PC-3 (cell line): ENCODE results near the gene SENP3. TPM values are rescaled to one million over a fixed set of nuclear protein-coding genes. Genes with fewer than 3 reads are reported as not detected.

Source experiments
- ATAC-seq: fragments of 200-7000 bp; cut with Tn5 transposase; 2 replicates; pipeline ENCODE4 v1.9.1; 2020; ENCODE audit warnings: mild to moderate bottlenecking, moderate library complexity
- BruUV-seq: library from RNA; stranded (reverse); fragments of 400-500 nt; replicated peaks from 2 replicates; lab custom pipeline; 2021; lab: Mats Ljungman, UMichigan
- CTCF ChIA-PET: fragments of 300-600 bp; sonication (Branson Sonifier 250); formaldehyde crosslinking; loops from one replicate; lab custom pipeline; 2022; ENCODE audit warnings: antibody characterized with exemption; lab: Charles Lee
- POLR2A ChIA-PET: fragments of 300-600 bp; sonication (Branson Sonifier 250); formaldehyde crosslinking; loops from one replicate; lab custom pipeline; 2022; ENCODE audit warnings: antibody characterized with exemption; ENCODE audit not compliant: unreplicated experiment; lab: Charles Lee
- DNase-seq: peaks from one replicate; pipeline ENCODE4 v3.0.0-alpha.2; 2015
- H2AFZ ChIP-seq: fragments of 300-600 bp; sonication (generic); 2 replicates; pipeline ENCODE4 v1.6.0; 2016; ENCODE audit warnings: antibody characterized with exemption, low read length
- H3F3A ChIP-seq: fragments of 300-600 bp; sonication (generic); one replicate; pipeline ENCODE4 v1.6.0; 2017; ENCODE audit warnings: antibody characterized with exemption, low read length, control low read depth, mild to moderate bottlenecking; ENCODE audit not compliant: unreplicated experiment
- H3K27ac ChIP-seq: fragments of 300-600 bp; sonication (generic); 2 replicates; pipeline ENCODE4 v1.5.1; 2016; ENCODE audit warnings: mild to moderate bottlenecking, low read length
- H3K27me3 ChIP-seq: fragments of 300-600 bp; sonication (generic); 2 replicates; pipeline ENCODE4 v1.6.1; 2016; ENCODE audit warnings: low read length, mixed read lengths
- H3K36me3 ChIP-seq: fragments of 300-600 bp; sonication (generic); 2 replicates; pipeline ENCODE4 v1.6.1; 2016; ENCODE audit warnings: low read depth, mixed run types, low read length, mixed read lengths
- H3K4me1 ChIP-seq: fragments of 300-600 bp; sonication (generic); 2 replicates; pipeline ENCODE4 v1.5.1; 2016; ENCODE audit warnings: low read length; ENCODE audit not compliant: insufficient read depth
- H3K4me2 ChIP-seq: fragments of 300-600 bp; sonication (generic); 2 replicates; pipeline ENCODE4 v1.6.0; 2016; ENCODE audit warnings: low read length
- H3K4me3 ChIP-seq: fragments of 300-600 bp; sonication (generic); 2 replicates; pipeline ENCODE4 v1.5.1; 2016; ENCODE audit warnings: mild to moderate bottlenecking, low read length, mixed read lengths
- H3K79me2 ChIP-seq: fragments of 300-600 bp; sonication (generic); 2 replicates; pipeline ENCODE4 v1.6.1; 2017; ENCODE audit warnings: low read length, mixed read lengths
- H3K9ac ChIP-seq: fragments of 300-600 bp; sonication (generic); 2 replicates; pipeline ENCODE4 v1.6.0; 2016; ENCODE audit warnings: mild to moderate bottlenecking, low read length
- H3K9me2 ChIP-seq: fragments of 300-600 bp; sonication (generic); replicated peaks from 2 replicates; pipeline ENCODE4 v1.6.1; 2016; ENCODE audit warnings: mixed run types, low read length, mixed read lengths
- H3K9me3 ChIP-seq: fragments of 300-600 bp; sonication (generic); 2 replicates; pipeline ENCODE4 v1.6.1; 2016; ENCODE audit warnings: low read length, mixed read lengths
- H4K20me1 ChIP-seq: fragments of 300-600 bp; sonication (generic); 2 replicates; pipeline ENCODE4 v1.6.1; 2016; ENCODE audit warnings: low read length, mixed read lengths
- EZH2 ChIP-seq: fragments of 300-600 bp; sonication (generic); IDR thresholded peaks from one replicate; pipeline ENCODE4 v1.6.1; 2017; ENCODE audit warnings: antibody characterized with exemption, mild to moderate bottlenecking, low read length; ENCODE audit not compliant: unreplicated experiment
- EZH2phosphoT487 ChIP-seq: fragments of 300-600 bp; sonication (generic); IDR thresholded peaks from 2 replicates; pipeline ENCODE4 v1.6.1; 2018; ENCODE audit warnings: mild to moderate bottlenecking, antibody characterized with exemption, low read length, borderline replicate concordance
- intact Hi-C: fragments of 100-400 bp; cut with micrococcal nuclease; formaldehyde crosslinking; loops from 2 replicates; pipeline ENCODE4 v1.9.0; 2023
- total RNA-seq: library from RNA; depleted of rRNA; stranded (reverse); fragments of >200 nt; gene quantifications from 2 replicates; pipeline ENCODE4 v1.2.3, GENCODE V29; 2014
- TF ChIP-seq, protein P1 (sequence below): fragments of 300-600 bp; sonication (generic); conservative IDR thresholded peaks from 2 replicates; pipeline ENCODE4 v1.5.1; 2017; ENCODE audit warnings: antibody characterized with exemption, low read depth, mild to moderate bottlenecking, low read length

Gene SENP3
- total RNA-seq, 1 experiment from 2014 or later = 82.8 TPM

DNA sequence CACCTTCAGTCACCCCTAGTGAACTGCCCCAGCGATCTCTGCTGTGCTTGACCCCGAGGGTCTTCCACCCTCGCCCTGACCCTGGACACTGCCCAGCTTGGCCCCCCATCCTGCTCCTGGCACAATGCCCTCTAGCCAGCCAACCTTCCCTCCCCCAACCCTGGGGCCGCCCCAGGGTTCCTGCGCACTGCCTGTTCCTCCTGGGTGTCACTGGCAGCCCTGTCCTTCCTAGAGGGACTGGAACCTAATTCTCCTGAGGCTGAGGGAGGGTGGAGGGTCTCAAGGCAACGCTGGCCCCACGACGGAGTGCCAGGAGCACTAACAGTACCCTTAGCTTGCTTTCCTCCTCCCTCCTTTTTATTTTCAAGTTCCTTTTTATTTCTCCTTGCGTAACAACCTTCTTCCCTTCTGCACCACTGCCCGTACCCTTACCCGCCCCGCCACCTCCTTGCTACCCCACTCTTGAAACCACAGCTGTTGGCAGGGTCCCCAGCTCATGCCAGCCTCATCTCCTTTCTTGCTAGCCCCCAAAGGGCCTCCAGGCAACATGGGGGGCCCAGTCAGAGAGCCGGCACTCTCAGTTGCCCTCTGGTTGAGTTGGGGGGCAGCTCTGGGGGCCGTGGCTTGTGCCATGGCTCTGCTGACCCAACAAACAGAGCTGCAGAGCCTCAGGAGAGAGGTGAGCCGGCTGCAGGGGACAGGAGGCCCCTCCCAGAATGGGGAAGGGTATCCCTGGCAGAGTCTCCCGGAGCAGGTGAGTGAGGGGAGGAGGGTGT is 3.0 kb upstream of the SENP3 start, which contains the start of gene TNFSF13:
TSS of gene TNFSF13 (plus strand) at position 207 of the 776 bp plus-strand sequence. CDS start at position 497, 290 bp downstream.
- H3K79me2 ChIP-seq = peaks cover 19% of the 10 kb centered on the region
- peak within 1 kb of the TSS; percentile 65 for H3K27ac ChIP-seq
- TF ChIP-seq EZH2 = no peak
- TF ChIP-seq EZH2phosphoT487 = no peak
- TF ChIP-seq, protein P1, sequence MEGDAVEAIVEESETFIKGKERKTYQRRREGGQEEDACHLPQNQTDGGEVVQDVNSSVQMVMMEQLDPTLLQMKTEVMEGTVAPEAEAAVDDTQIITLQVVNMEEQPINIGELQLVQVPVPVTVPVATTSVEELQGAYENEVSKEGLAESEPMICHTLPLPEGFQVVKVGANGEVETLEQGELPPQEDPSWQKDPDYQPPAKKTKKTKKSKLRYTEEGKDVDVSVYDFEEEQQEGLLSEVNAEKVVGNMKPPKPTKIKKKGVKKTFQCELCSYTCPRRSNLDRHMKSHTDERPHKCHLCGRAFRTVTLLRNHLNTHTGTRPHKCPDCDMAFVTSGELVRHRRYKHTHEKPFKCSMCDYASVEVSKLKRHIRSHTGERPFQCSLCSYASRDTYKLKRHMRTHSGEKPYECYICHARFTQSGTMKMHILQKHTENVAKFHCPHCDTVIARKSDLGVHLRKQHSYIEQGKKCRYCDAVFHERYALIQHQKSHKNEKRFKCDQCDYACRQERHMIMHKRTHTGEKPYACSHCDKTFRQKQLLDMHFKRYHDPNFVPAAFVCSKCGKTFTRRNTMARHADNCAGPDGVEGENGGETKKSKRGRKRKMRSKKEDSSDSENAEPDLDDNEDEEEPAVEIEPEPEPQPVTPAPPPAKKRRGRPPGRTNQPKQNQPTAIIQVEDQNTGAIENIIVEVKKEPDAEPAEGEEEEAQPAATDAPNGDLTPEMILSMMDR = no peak
- no peaks in the 10 kb centered on the region for H4K20me1 ChIP-seq
- intact Hi-C loops = no loop called here
- POLR2A ChIA-PET = no interaction called here
- no peaks in the 10 kb centered on the region for H3K9me2 ChIP-seq
- CTCF ChIA-PET = no interaction called here
- H3K4me3 ChIP-seq = peak within 1 kb of the TSS; percentile 60
- no peaks in the 10 kb centered on the region for H3K36me3 ChIP-seq
- no peaks in the 10 kb centered on the region for H3K9me3 ChIP-seq
- peak within 1 kb of the TSS; percentile 100 for H3K4me2 ChIP-seq
- H3K9ac ChIP-seq = peak within 1 kb of the TSS; percentile 67
- no peak for DNase-seq
- ATAC-seq = no peak
- H3K27me3 ChIP-seq = no peaks in the 10 kb centered on the region
- H3F3A ChIP-seq = no peaks in the 10 kb centered on the region
- peaks cover 31% of the 10 kb centered on the region for H3K4me1 ChIP-seq
- peak within 1 kb of the TSS; percentile 80 for H2AFZ ChIP-seq
- BruUV-seq = TSS peak; percentile 9

DNA sequence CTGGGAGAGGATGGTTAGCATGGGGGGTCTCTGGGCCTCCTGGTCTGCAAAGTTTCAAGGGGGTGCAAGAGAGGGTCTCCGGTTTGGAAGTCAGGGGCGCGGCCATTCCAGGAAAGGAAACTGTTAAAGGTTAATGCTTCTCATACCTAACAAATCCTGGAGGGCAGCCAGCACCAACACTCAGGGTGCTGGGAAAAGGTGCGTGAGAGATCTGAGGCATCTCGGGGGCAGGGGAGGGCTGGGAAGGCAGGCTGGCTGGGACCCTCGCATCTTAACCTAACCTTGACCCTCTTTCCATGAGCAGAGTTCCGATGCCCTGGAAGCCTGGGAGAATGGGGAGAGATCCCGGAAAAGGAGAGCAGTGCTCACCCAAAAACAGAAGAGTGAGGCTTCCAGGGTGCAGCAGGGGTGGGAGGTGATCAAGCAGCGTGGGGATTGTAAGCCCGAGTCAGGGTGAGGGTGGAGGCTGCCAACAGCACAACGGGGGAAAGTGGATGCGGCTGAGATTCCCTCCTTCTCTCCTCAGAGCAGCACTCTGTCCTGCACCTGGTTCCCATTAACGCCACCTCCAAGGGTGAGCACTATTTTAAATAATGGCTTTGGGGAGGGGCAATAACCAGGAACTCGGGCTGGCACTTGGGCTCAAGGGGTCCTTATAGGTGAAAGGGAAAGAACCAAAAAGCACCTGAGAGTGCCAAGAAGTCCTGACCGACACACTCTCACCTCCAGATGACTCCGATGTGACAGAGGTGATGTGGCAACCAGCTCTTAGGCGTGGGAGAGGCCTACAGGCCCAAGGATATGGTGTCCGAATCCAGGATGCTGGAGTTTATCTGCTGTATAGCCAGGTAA is 2.2 kb upstream of the SENP3 start:
- Histone ChIP-seq H2AFZ (no peak overlapping the region; the same call in 1 of the 2 replicates), H3K9ac (no peak overlapping the region), H3K9me2 (no peaks in the 10 kb centered on the region), H3K9me3 (no peaks in the 10 kb centered on the region), H3F3A (no peaks in the 10 kb centered on the region), H3K4me3 (no peak overlapping the region), H3K27ac (no peak overlapping the region), H3K4me1 (peaks cover 37% of the 10 kb centered on the region), H3K27me3 (no peaks in the 10 kb centered on the region), H3K4me2 (peak overlapping the region; percentile 100; the same call in 1 of the 2 replicates), H4K20me1 (no peaks in the 10 kb centered on the region), H3K36me3 (peaks cover 3% of the 10 kb centered on the region; the same call in 1 of the 2 replicates), H3K79me2 (peaks cover 27% of the 10 kb centered on the region)
- intact Hi-C loops = no loop called here
- no peak for DNase-seq
- CTCF ChIA-PET = interaction anchor here (0.7 to 1.6 kb wide), 9 partner anchors 24 to 177 kb away, joined by 3 to 8 read pairs (median 4); partner anchors contain the start of genes MPDU1, SAT2, TMEM102 and TP53
- ATAC-seq = no peak
- TF ChIP-seq, protein P1 = no peak
- TF ChIP-seq EZH2 (no peak), EZH2phosphoT487 (no peak)
- no TSS peak for BruUV-seq
- POLR2A ChIA-PET = no interaction called here
